DOHH2 (cell line): ENCODE data around the gene CPNE2.

Experiments
- H3F3A ChIP-seq: fragments of 200-600 bp; sonication (generic), shearing (Covaris generic); 2 replicates; pipeline ENCODE4 v1.6.0; 2016; ENCODE audit warnings: antibody characterized with exemption, mild to moderate bottlenecking; ENCODE audit not compliant: control insufficient read depth, insufficient read depth
- H3K27ac ChIP-seq: fragments of 200-600 bp; sonication (generic); 2 replicates; pipeline ENCODE4 v1.5.1; 2014; ENCODE audit warnings: low read depth, mild to moderate bottlenecking, low read length, moderate library complexity
- H3K27me3 ChIP-seq: fragments of 200-600 bp; sonication (generic); 2 replicates; pipeline ENCODE4 v1.6.1; 2014; ENCODE audit warnings: mild to moderate bottlenecking, low read length, mixed read lengths; ENCODE audit not compliant: control insufficient read depth
- H3K36me3 ChIP-seq: fragments of 200-600 bp; sonication (generic); 2 replicates; pipeline ENCODE4 v1.6.1; 2014; ENCODE audit warnings: mild to moderate bottlenecking, low read length, moderate library complexity, mixed read lengths; ENCODE audit not compliant: control insufficient read depth
- H3K4me1 ChIP-seq: fragments of 200-600 bp; sonication (generic); 2 replicates; pipeline ENCODE4 v1.6.1; 2014; ENCODE audit warnings: mild to moderate bottlenecking, low read length, mixed read lengths; ENCODE audit not compliant: control insufficient read depth
- H3K4me2 ChIP-seq: fragments of 200-600 bp; sonication (generic); 2 replicates; pipeline ENCODE4 v1.6.0; 2014; ENCODE audit warnings: mild to moderate bottlenecking, low read length, moderate library complexity
- H3K4me3 ChIP-seq: fragments of 200-600 bp; sonication (generic); 2 replicates; pipeline ENCODE4 v1.5.1; 2014; ENCODE audit warnings: mild to moderate bottlenecking, low read length, mixed read lengths
- H3K79me2 ChIP-seq: fragments of 200-600 bp; sonication (generic); 2 replicates; pipeline ENCODE4 v1.6.1; 2014; ENCODE audit warnings: mild to moderate bottlenecking, low read length, mixed read lengths; ENCODE audit not compliant: control insufficient read depth
- H3K9me2 ChIP-seq: fragments of 200-600 bp; sonication (generic); replicated peaks from 2 replicates; pipeline ENCODE4 v1.6.1; 2014; ENCODE audit warnings: mild to moderate bottlenecking, low read length, mixed read lengths; ENCODE audit not compliant: control insufficient read depth
- H3K9me3 ChIP-seq: fragments of 200-600 bp; sonication (generic); 2 replicates; pipeline ENCODE4 v1.6.1; 2014; ENCODE audit warnings: antibody characterized with exemption, low read length, mixed read lengths; ENCODE audit not compliant: control insufficient read depth, insufficient read depth
- H4K20me1 ChIP-seq: fragments of 200-600 bp; sonication (generic); 2 replicates; pipeline ENCODE4 v1.6.0; 2014; ENCODE audit warnings: low read depth, mild to moderate bottlenecking, antibody characterized with exemption, low read length, moderate library complexity; ENCODE audit not compliant: control insufficient read depth, insufficient read depth
- CTCF ChIP-seq: fragments of 200-600 bp; sonication (generic); IDR thresholded peaks from one replicate; pipeline ENCODE4 v1.5.1; 2014; ENCODE audit warnings: antibody characterized with exemption, mild to moderate bottlenecking, low read depth, low read length; ENCODE audit not compliant: poor library complexity, severe bottlenecking
- EZH2phosphoT487 ChIP-seq: fragments of 200-600 bp; sonication (generic); IDR thresholded peaks from 2 replicates; pipeline ENCODE4 v1.6.1; 2017; ENCODE audit warnings: borderline replicate concordance, mild to moderate bottlenecking, antibody characterized with exemption, low read length, moderate library complexity, mixed read lengths

The CPNE2 gene

GRCh38 chr16:57104706-57105105 lies 12.3 kb downstream of the CPNE2 start:
- Histone ChIP-seq H3K36me3 (no peaks in the 10 kb centered on the region), H3K4me2 (no peak overlapping the region), H3K27me3 (no peaks in the 10 kb centered on the region), H3K4me1 (no peaks in the 10 kb centered on the region), H3K4me3 (no peak overlapping the region), H3K79me2 (no peaks in the 10 kb centered on the region), H3F3A (no peaks in the 10 kb centered on the region), H4K20me1 (no peaks in the 10 kb centered on the region), H3K9me2 (no peaks in the 10 kb centered on the region), H3K27ac (no peak overlapping the region), H3K9me3 (no peaks in the 10 kb centered on the region)
- TF ChIP-seq CTCF (no peak), EZH2phosphoT487 (no peak)

GRCh38 chr16:57105184-57105583 lies 12.8 kb downstream of the CPNE2 start:
- TF ChIP-seq CTCF (no peak), EZH2phosphoT487 (no peak)

GRCh38 chr16:57106767-57107166 lies 14.4 kb downstream of the CPNE2 start:
- Histone ChIP-seq H3K9me3 (no peaks in the 10 kb centered on the region), H3K36me3 (no peaks in the 10 kb centered on the region), H3K4me1 (no peaks in the 10 kb centered on the region), H3K4me2 (no peak overlapping the region), H3K79me2 (no peaks in the 10 kb centered on the region), H4K20me1 (no peaks in the 10 kb centered on the region), H3K9me2 (no peaks in the 10 kb centered on the region), H3K27ac (no peak overlapping the region), H3K4me3 (no peak overlapping the region), H3F3A (0 out of 2 replicates have a peak, but pooled peaks cover 4% of the 10 kb centered on the region), H3K27me3 (no peaks in the 10 kb centered on the region)
- no peak for TF ChIP-seq EZH2phosphoT487
- TF ChIP-seq CTCF, result no peak

More at GRCh38 chr16:57105184-57105583, 12.8 kb downstream of the CPNE2 start:
- no peaks in the 10 kb centered on the region for H4K20me1 ChIP-seq
- no peaks in the 10 kb centered on the region for H3K36me3 ChIP-seq
- H3K9me2 ChIP-seq, result no peaks in the 10 kb centered on the region
- no peak overlapping the region for H3K4me2 ChIP-seq
- no peak overlapping the region for H3K27ac ChIP-seq
- H3F3A ChIP-seq, result no peaks in the 10 kb centered on the region
- no peaks in the 10 kb centered on the region for H3K4me1 ChIP-seq
- H3K79me2 ChIP-seq, result no peaks in the 10 kb centered on the region
- H3K4me3 ChIP-seq, result no peak overlapping the region
- no peaks in the 10 kb centered on the region for H3K27me3 ChIP-seq
- H3K9me3 ChIP-seq, result no peaks in the 10 kb centered on the region
